Parathyroid adenoma (tissue), 2 donors: ENCODE results near the gene HYLS1.

Source experiments
- H2AFZ ChIP-seq: fragments of 300-600 bp; sonication (generic); one replicate; pipeline ENCODE4 v1.7.0; 2017; ENCODE audit warnings: antibody characterized with exemption, mild to moderate bottlenecking
- H3K27ac ChIP-seq: fragments of 300-600 bp; sonication (generic); one replicate; pipeline ENCODE4 v1.7.0; 2017
- H3K27me3 ChIP-seq: fragments of 300-600 bp; sonication (generic); one replicate; pipeline ENCODE4 v1.7.0; 2017; ENCODE audit warnings: low read length; ENCODE audit not compliant: control insufficient read depth, insufficient read depth
- H3K36me3 ChIP-seq: fragments of 300-600 bp; sonication (generic); one replicate; pipeline ENCODE4 v1.7.0; 2017; ENCODE audit warnings: low read length; ENCODE audit not compliant: control insufficient read depth, insufficient read depth
- H3K4me1 ChIP-seq: fragments of 300-600 bp; sonication (generic); one replicate; pipeline ENCODE4 v1.7.0; 2017; ENCODE audit warnings: control low read depth
- H3K4me2 ChIP-seq: fragments of 300-600 bp; sonication (generic); one replicate; pipeline ENCODE4 v1.7.0; 2017; ENCODE audit warnings: low read length
- H3K4me3 ChIP-seq: fragments of 300-600 bp; sonication (generic); one replicate; pipeline ENCODE4 v1.7.0; 2017; ENCODE audit warnings: low read depth, low read length
- H3K79me2 ChIP-seq: fragments of 300-600 bp; sonication (generic); one replicate; pipeline ENCODE4 v1.7.0; 2017; ENCODE audit warnings: control low read depth
- H3K9ac ChIP-seq: fragments of 300-600 bp; sonication (generic); one replicate; pipeline ENCODE4 v1.7.0; 2017; ENCODE audit warnings: mild to moderate bottlenecking
- H3K9me3 ChIP-seq: fragments of 300-600 bp; sonication (generic); one replicate; pipeline ENCODE4 v1.7.0; 2017; ENCODE audit warnings: low read length; ENCODE audit not compliant: control insufficient read depth
- TF ChIP-seq, protein P1 (sequence below): fragments of 300-600 bp; sonication (generic); IDR thresholded peaks from one replicate; pipeline ENCODE4 v1.7.0; 2017; ENCODE audit warnings: antibody characterized with exemption, mild to moderate bottlenecking
- donor health status: primary hyperparathyroidism.

Gene HYLS1

GRCh38 chr11:125945011-125945796 lies 57.7 kb downstream of the HYLS1 start:
- Histone ChIP-seq H3K27ac (no peak overlapping the region), H2AFZ (no peak overlapping the region), H3K9me3 (no peaks in the 10 kb centered on the region), H3K36me3 (no peaks in the 10 kb centered on the region), H3K4me2 (no peak overlapping the region), H3K9ac (no peak overlapping the region), H3K79me2 (no peaks in the 10 kb centered on the region), H3K4me1 (no peaks in the 10 kb centered on the region), H3K4me3 (no peak overlapping the region), H3K27me3 (no peaks in the 10 kb centered on the region)
- TF ChIP-seq, protein P1, sequence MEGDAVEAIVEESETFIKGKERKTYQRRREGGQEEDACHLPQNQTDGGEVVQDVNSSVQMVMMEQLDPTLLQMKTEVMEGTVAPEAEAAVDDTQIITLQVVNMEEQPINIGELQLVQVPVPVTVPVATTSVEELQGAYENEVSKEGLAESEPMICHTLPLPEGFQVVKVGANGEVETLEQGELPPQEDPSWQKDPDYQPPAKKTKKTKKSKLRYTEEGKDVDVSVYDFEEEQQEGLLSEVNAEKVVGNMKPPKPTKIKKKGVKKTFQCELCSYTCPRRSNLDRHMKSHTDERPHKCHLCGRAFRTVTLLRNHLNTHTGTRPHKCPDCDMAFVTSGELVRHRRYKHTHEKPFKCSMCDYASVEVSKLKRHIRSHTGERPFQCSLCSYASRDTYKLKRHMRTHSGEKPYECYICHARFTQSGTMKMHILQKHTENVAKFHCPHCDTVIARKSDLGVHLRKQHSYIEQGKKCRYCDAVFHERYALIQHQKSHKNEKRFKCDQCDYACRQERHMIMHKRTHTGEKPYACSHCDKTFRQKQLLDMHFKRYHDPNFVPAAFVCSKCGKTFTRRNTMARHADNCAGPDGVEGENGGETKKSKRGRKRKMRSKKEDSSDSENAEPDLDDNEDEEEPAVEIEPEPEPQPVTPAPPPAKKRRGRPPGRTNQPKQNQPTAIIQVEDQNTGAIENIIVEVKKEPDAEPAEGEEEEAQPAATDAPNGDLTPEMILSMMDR, result no peak

GRCh38 chr11:125945797-125946520 lies 58.5 kb downstream of the HYLS1 start, which contains the start of gene VSIG10L2:
TSS of gene VSIG10L2 (plus strand) at chr11:125946044. CDS start at chr11:125946056, 12 bp downstream.
- Histone ChIP-seq H3K27me3 (no peaks in the 10 kb centered on the region), H3K4me2 (no peak within 1 kb of the TSS), H3K9me3 (no peaks in the 10 kb centered on the region), H3K79me2 (no peaks in the 10 kb centered on the region), H2AFZ (no peak within 1 kb of the TSS), H3K4me1 (no peaks in the 10 kb centered on the region), H3K4me3 (no peak within 1 kb of the TSS), H3K9ac (no peak within 1 kb of the TSS), H3K36me3 (no peaks in the 10 kb centered on the region), H3K27ac (no peak within 1 kb of the TSS)
- TF ChIP-seq, protein P1, result no peak

- H3K27ac ChIP-seq, result no peak overlapping the region
These were observed 59.4 kb downstream of the HYLS1 start for GRCh38 chr11:125946712-125947418.

DNA sequence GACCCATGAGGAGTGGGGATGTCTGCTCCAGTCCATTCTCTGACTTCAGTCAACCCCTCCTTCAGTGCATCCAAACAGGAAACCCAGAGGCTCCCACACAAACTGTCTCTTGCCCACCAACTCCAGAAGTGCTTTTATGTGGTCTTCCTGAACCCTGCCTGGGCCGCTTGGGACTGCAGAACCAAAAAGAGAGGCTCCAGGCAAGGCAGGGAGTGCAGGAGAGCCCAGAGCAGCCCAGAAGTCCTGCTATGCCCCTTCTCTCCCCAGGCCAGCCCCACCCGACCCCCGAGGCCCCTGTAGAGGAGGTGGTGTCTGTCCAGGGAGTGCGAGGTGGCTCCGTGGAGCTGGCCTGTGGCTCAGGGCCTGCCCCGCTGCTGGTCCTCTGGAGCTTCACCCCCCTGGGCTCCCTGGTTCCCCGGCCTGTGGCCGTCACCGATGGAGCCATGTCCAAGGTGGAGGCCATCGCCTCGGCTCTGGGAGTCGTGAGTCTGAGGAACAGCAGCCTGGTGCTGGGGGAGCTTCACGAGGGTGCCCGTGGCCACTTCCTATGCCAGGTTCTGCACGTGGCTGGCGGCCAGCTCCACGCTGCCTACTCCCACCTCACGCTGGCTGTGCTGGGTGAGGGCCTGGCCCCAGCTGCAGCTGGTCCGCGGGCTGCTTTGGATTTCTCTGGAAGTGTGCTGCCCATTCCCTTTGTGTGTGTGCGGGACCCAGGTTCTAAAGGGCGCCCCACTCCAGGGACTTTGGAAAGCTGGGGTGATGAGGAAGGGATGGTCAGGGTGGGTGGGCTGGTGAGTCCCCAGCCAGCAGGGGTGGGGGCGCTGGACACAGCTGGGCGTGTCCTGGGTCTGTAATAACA lies 60.2 kb downstream of the HYLS1 start:
- Histone ChIP-seq H3K27me3 (no peaks in the 10 kb centered on the region), H3K9ac (no peak overlapping the region), H3K36me3 (no peaks in the 10 kb centered on the region), H3K27ac (no peak overlapping the region), H3K79me2 (no peaks in the 10 kb centered on the region), H3K4me1 (peaks cover 1% of the 10 kb centered on the region), H3K4me3 (no peak overlapping the region), H3K9me3 (no peaks in the 10 kb centered on the region), H3K4me2 (no peak overlapping the region), H2AFZ (no peak overlapping the region)
- TF ChIP-seq, protein P1, result no peak

More at GRCh38 chr11:125946712-125947418, 59.4 kb downstream of the HYLS1 start:
- Histone ChIP-seq H3K4me2 (no peak overlapping the region), H3K4me3 (no peak overlapping the region), H3K9me3 (no peaks in the 10 kb centered on the region), H3K79me2 (no peaks in the 10 kb centered on the region), H3K9ac (no peak overlapping the region), H2AFZ (no peak overlapping the region), H3K4me1 (no peaks in the 10 kb centered on the region), H3K36me3 (no peaks in the 10 kb centered on the region), H3K27me3 (no peaks in the 10 kb centered on the region)
- TF ChIP-seq, protein P1, result no peak
